OCI-LY1 (cell line): ENCODE results near the gene RIN3.

Experiments used
- H2AFZ ChIP-seq: fragments of 200-600 bp; sonication (generic), shearing (Covaris generic); 2 replicates; pipeline ENCODE4 v1.6.0; 2014; ENCODE audit warnings: antibody characterized with exemption, mild to moderate bottlenecking, low read length
- H3F3A ChIP-seq: fragments of 200-600 bp; sonication (generic), shearing (Covaris generic); 2 replicates; pipeline ENCODE4 v1.6.0; 2014; ENCODE audit warnings: mild to moderate bottlenecking, antibody characterized with exemption, low read length, moderate library complexity; ENCODE audit not compliant: insufficient read depth
- H3K27ac ChIP-seq: fragments of 200-600 bp; sonication (generic); 2 replicates; pipeline ENCODE4 v1.5.1; 2014; ENCODE audit warnings: low read length, mixed run types, mild to moderate bottlenecking, low read depth; ENCODE audit not compliant: poor library complexity, severe bottlenecking
- H3K27me3 ChIP-seq: fragments of 200-600 bp; sonication (generic); 2 replicates; pipeline ENCODE4 v1.6.0; 2014; ENCODE audit warnings: antibody characterized with exemption, mild to moderate bottlenecking, low read length, moderate library complexity; ENCODE audit not compliant: insufficient read depth
- H3K36me3 ChIP-seq: fragments of 200-600 bp; sonication (generic); 2 replicates; pipeline ENCODE4 v1.6.1; 2014; ENCODE audit warnings: mild to moderate bottlenecking, antibody characterized with exemption, low read length, moderate library complexity, mixed read lengths; ENCODE audit not compliant: insufficient read depth
- H3K4me1 ChIP-seq: fragments of 200-600 bp; sonication (generic); 2 replicates; pipeline ENCODE4 v1.5.1; 2014; ENCODE audit warnings: mild to moderate bottlenecking, low read length, moderate library complexity; ENCODE audit not compliant: insufficient read depth, severe bottlenecking
- H3K4me2 ChIP-seq: fragments of 200-600 bp; sonication (generic), shearing (Covaris generic); 2 replicates; pipeline ENCODE4 v1.6.1; 2014; ENCODE audit warnings: low read length
- H3K4me3 ChIP-seq: fragments of 200-600 bp; sonication (generic); 2 replicates; pipeline ENCODE4 v1.5.1; 2014; ENCODE audit warnings: low read length, low read depth, mild to moderate bottlenecking, mixed read lengths; ENCODE audit not compliant: poor library complexity, severe bottlenecking
- H3K79me2 ChIP-seq: fragments of 200-600 bp; shearing (Covaris generic); 2 replicates; pipeline ENCODE4 v1.6.1; 2016; ENCODE audit warnings: mixed run types, low read length, mixed read lengths; ENCODE audit not compliant: insufficient read depth
- H3K9ac ChIP-seq: fragments of 200-600 bp; sonication (generic), shearing (Covaris generic); 2 replicates; pipeline ENCODE4 v1.6.1; 2014; ENCODE audit warnings: mild to moderate bottlenecking, low read length, mixed read lengths
- H3K9me2 ChIP-seq: fragments of 200-600 bp; sonication (generic), shearing (Covaris generic); 2 replicates; pipeline ENCODE4 v1.6.1; 2014; ENCODE audit warnings: low read depth, mild to moderate bottlenecking, low read length, mixed read lengths
- H3K9me3 ChIP-seq: fragments of 200-600 bp; shearing (Covaris generic); 2 replicates; pipeline ENCODE4 v1.6.1; 2014; ENCODE audit warnings: low read length, mixed read lengths
- H4K20me1 ChIP-seq: fragments of 200-600 bp; sonication (generic), shearing (Covaris generic); 2 replicates; pipeline ENCODE4 v1.6.0; 2016; ENCODE audit warnings: mild to moderate bottlenecking, low read length; ENCODE audit not compliant: insufficient read depth
- CTCF ChIP-seq: fragments of 200-600 bp; sonication (generic), shearing (Covaris generic); IDR thresholded peaks from 2 replicates; pipeline ENCODE4 v1.5.1; 2017; ENCODE audit warnings: mild to moderate bottlenecking, antibody characterized with exemption, low read length, moderate library complexity, mixed read lengths
- EZH2 ChIP-seq: fragments of 200-600 bp; sonication (generic), shearing (Covaris generic); IDR thresholded peaks from 2 replicates; pipeline ENCODE4 v1.8.0; 2017; ENCODE audit warnings: borderline replicate concordance, mixed run types, mild to moderate bottlenecking, antibody characterized with exemption, low read length, moderate library complexity, mixed read lengths

RIN3 gene

GRCh38 chr14:92581966-92582566 is 68.5 kb downstream of the RIN3 start:
- H4K20me1 ChIP-seq: no peaks in the 10 kb centered on the region
- H3K4me2 ChIP-seq: no peak overlapping the region
- H3F3A ChIP-seq: no peaks in the 10 kb centered on the region
- no peaks in the 10 kb centered on the region for H3K27me3 ChIP-seq
- no peaks in the 10 kb centered on the region for H3K36me3 ChIP-seq
- H3K79me2 ChIP-seq: no peaks in the 10 kb centered on the region
- H3K9ac ChIP-seq: no peak overlapping the region
- TF ChIP-seq EZH2: no peak
- no peak for TF ChIP-seq CTCF
- no peak overlapping the region for H3K4me3 ChIP-seq
- no peaks in the 10 kb centered on the region for H3K4me1 ChIP-seq
- H3K9me3 ChIP-seq: no peaks in the 10 kb centered on the region
- no peak overlapping the region for H3K27ac ChIP-seq
- H2AFZ ChIP-seq: no peak overlapping the region
- H3K9me2 ChIP-seq: no peaks in the 10 kb centered on the region

GRCh38 chr14:92582706-92583452 is 69.3 kb downstream of the RIN3 start:
- Histone ChIP-seq H4K20me1 (no peaks in the 10 kb centered on the region), H3F3A (no peaks in the 10 kb centered on the region), H3K4me2 (no peak overlapping the region), H3K9me3 (no peaks in the 10 kb centered on the region), H3K9me2 (no peaks in the 10 kb centered on the region), H3K27me3 (no peaks in the 10 kb centered on the region), H2AFZ (no peak overlapping the region), H3K27ac (no peak overlapping the region), H3K36me3 (no peaks in the 10 kb centered on the region), H3K79me2 (no peaks in the 10 kb centered on the region), H3K9ac (no peak overlapping the region), H3K4me3 (no peak overlapping the region), H3K4me1 (no peaks in the 10 kb centered on the region)
- TF ChIP-seq CTCF: no peak
- no peak for TF ChIP-seq EZH2

- Histone ChIP-seq H4K20me1 (no peaks in the 10 kb centered on the region), H3K9me2 (no peaks in the 10 kb centered on the region), H3K27me3 (no peaks in the 10 kb centered on the region), H2AFZ (no peak overlapping the region), H3F3A (no peaks in the 10 kb centered on the region), H3K4me2 (no peak overlapping the region), H3K4me1 (no peaks in the 10 kb centered on the region), H3K36me3 (no peaks in the 10 kb centered on the region), H3K4me3 (no peak overlapping the region), H3K79me2 (no peaks in the 10 kb centered on the region), H3K9me3 (no peaks in the 10 kb centered on the region), H3K27ac (no peak overlapping the region), H3K9ac (no peak overlapping the region)
- TF ChIP-seq EZH2: no peak
- no peak for TF ChIP-seq CTCF
These were observed 70.6 kb downstream of the RIN3 start for GRCh38 chr14:92584220-92584619.
